Natural killer cell treated with Interleukin-12 subunit alpha and Interleukin-12 subunit beta and Interleukin-15 and Interleukin-18, amount 100 ng/mL, for 72 hours (primary cell): ENCODE data around the gene METAP1D. TPM values are rescaled to one million over a fixed set of nuclear protein-coding genes. Genes with fewer than 3 reads are reported as not detected.
"Not testable (repeated sequence)": the region's sequence is repeated elsewhere in the genome, so short reads cannot be mapped to it uniquely, and the experiment has no call there.

Experiments used
- ATAC-seq, 2 donors: fragments of 150-1000 bp; cut with Tn5 transposase in 1 of 2; sonication (Bioruptor Pico), chemical (Tn5 transposase) in 1 of 2; 2 replicates each; pipeline ENCODE4 v1.10.0; 2021
- DNase-seq: peaks from one replicate; pipeline ENCODE4 v3.0.0; 2022; ENCODE audit warnings: low spot score
- H3K27ac Mint-ChIP-seq, 2 donors: 1 replicate in 1 of 2; 2 replicates in 1 of 2; pipeline ENCODE4 v1.8.0; 2022; ENCODE audit warnings: mixed read lengths in 2 of 2, mild to moderate bottlenecking in 1 of 2, moderate library complexity in 1 of 2
- H3K27me3 Mint-ChIP-seq, 2 donors: 1 replicate in 1 of 2; 2 replicates in 1 of 2; pipeline ENCODE4 v1.8.0; 2022; ENCODE audit warnings: mixed read lengths in 2 of 2
- H3K36me3 Mint-ChIP-seq: one replicate; pipeline ENCODE4 v1.8.0; 2022; ENCODE audit warnings: mixed read lengths
- H3K4me1 Mint-ChIP-seq, 2 donors: 1 replicate in 1 of 2; 2 replicates in 1 of 2; pipeline ENCODE4 v1.8.0; 2022; ENCODE audit warnings: low read depth in 2 of 2, mixed read lengths in 2 of 2, mild to moderate bottlenecking in 1 of 2
- H3K4me3 Mint-ChIP-seq: one replicate; pipeline ENCODE4 v1.8.0; 2022; ENCODE audit warnings: mixed read lengths
- H3K9me3 Mint-ChIP-seq: 2 replicates; pipeline ENCODE4 v1.8.0; 2022; ENCODE audit warnings: mixed read lengths
- total RNA-seq, 2 donors: library from RNA; stranded (reverse); gene quantifications; one replicate each; pipeline ENCODE4 v1.2.3, GENCODE V29; 2022

The METAP1D gene
- total RNA-seq, 2 donors from 2014 or later, result 2.8 to 6.6 TPM

- Mint-ChIP-seq H3K27me3 (no peaks in the 10 kb centered on the region), H3K9me3 (no peaks in the 10 kb centered on the region), H3K36me3 (no peaks in the 10 kb centered on the region), H3K27ac (no peak overlapping the region), H3K4me3 (no peak overlapping the region), H3K4me1 (no peaks in the 10 kb centered on the region)
- DNase-seq (no peak), ATAC-seq (no peak)
These were observed 48.1 kb downstream of the METAP1D start for GRCh38 chr2:172047566-172048507.

GRCh38 chr2:172048508-172049503 is 49.1 kb downstream of the METAP1D start:
- Mint-ChIP-seq H3K4me1 (no peaks in the 10 kb centered on the region), H3K4me3 (no peak overlapping the region), H3K36me3 (no peaks in the 10 kb centered on the region), H3K27me3 (no peaks in the 10 kb centered on the region), H3K9me3 (no peaks in the 10 kb centered on the region), H3K27ac (no peak overlapping the region)
- ATAC-seq (no peak), DNase-seq (no peak)

GRCh38 chr2:172049567-172050120 is 49.9 kb downstream of the METAP1D start:
- H3K27me3 Mint-ChIP-seq, result no peaks in the 10 kb centered on the region
- no peaks in the 10 kb centered on the region for H3K9me3 Mint-ChIP-seq
- no peak overlapping the region for H3K27ac Mint-ChIP-seq
- no peaks in the 10 kb centered on the region for H3K36me3 Mint-ChIP-seq
- H3K4me1 Mint-ChIP-seq, result no peaks in the 10 kb centered on the region
- no peak overlapping the region for H3K4me3 Mint-ChIP-seq
- DNase-seq, result no peak
- no peak for ATAC-seq

GRCh38 chr2:172050479-172051125 is 50.8 kb downstream of the METAP1D start:
- no peaks in the 10 kb centered on the region for H3K9me3 Mint-ChIP-seq
- ATAC-seq, result no peak

GRCh38 chr2:172052000-172052983 is 52.5 kb downstream of the METAP1D start:
- no peak overlapping the region for H3K4me3 Mint-ChIP-seq
- H3K4me1 Mint-ChIP-seq, result no peaks in the 10 kb centered on the region
- peaks cover 0 to 2% of the 10 kb centered on the region in 2 donors for H3K27me3 Mint-ChIP-seq
- H3K36me3 Mint-ChIP-seq, result no peaks in the 10 kb centered on the region
- H3K27ac Mint-ChIP-seq, result no peak overlapping the region
- DNase-seq (no peak), ATAC-seq (no peak)
- H3K9me3 Mint-ChIP-seq, result no peaks in the 10 kb centered on the region

More at GRCh38 chr2:172050479-172051125, 50.8 kb downstream of the METAP1D start:
- no peak for DNase-seq
- H3K36me3 Mint-ChIP-seq, result no peaks in the 10 kb centered on the region
- no peak overlapping the region for H3K27ac Mint-ChIP-seq
- H3K4me3 Mint-ChIP-seq, result no peak overlapping the region
- no peaks in the 10 kb centered on the region for H3K4me1 Mint-ChIP-seq
- H3K27me3 Mint-ChIP-seq, result no peaks in the 10 kb centered on the region

- H3K27ac Mint-ChIP-seq, result no peak overlapping the region
- H3K4me3 Mint-ChIP-seq, result no peak overlapping the region
- DNase-seq (no peak), ATAC-seq (no peak)
- no peaks in the 10 kb centered on the region for H3K4me1 Mint-ChIP-seq
- H3K27me3 Mint-ChIP-seq, result peaks cover 0 to 2% of the 10 kb centered on the region in 2 donors
- no peaks in the 10 kb centered on the region for H3K9me3 Mint-ChIP-seq
- no peaks in the 10 kb centered on the region for H3K36me3 Mint-ChIP-seq
These were observed 53.7 kb downstream of the METAP1D start for GRCh38 chr2:172053486-172053885.

- no peak overlapping the region for H3K4me3 Mint-ChIP-seq
- ATAC-seq (no peak), DNase-seq (no peak)
- H3K27ac Mint-ChIP-seq, result no peak overlapping the region
- no peaks in the 10 kb centered on the region for H3K4me1 Mint-ChIP-seq
- H3K36me3 Mint-ChIP-seq, result no peaks in the 10 kb centered on the region
- H3K9me3 Mint-ChIP-seq, result no peaks in the 10 kb centered on the region
- peaks cover 2 to 6% of the 10 kb centered on the region in 2 donors for H3K27me3 Mint-ChIP-seq
These were observed 56.5 kb downstream of the METAP1D start for GRCh38 chr2:172056293-172056692.

- H3K36me3 Mint-ChIP-seq, result no peaks in the 10 kb centered on the region
- no peaks in the 10 kb centered on the region for H3K4me1 Mint-ChIP-seq
- peak overlapping the region in 1 of 2 donors; percentile 35 for H3K27ac Mint-ChIP-seq
- ATAC-seq (no peak), DNase-seq (no peak)
- H3K4me3 Mint-ChIP-seq, result no peak overlapping the region
- no peaks in the 10 kb centered on the region for H3K9me3 Mint-ChIP-seq
- H3K27me3 Mint-ChIP-seq, result peaks cover 6 to 7% of the 10 kb centered on the region in 2 donors
These were observed 58.9 kb downstream of the METAP1D start for GRCh38 chr2:172058660-172059059.

- not testable (repeated sequence) for H3K27me3 Mint-ChIP-seq, H3K4me1 Mint-ChIP-seq, H3K27ac Mint-ChIP-seq, H3K9me3 Mint-ChIP-seq, H3K36me3 Mint-ChIP-seq, ATAC-seq, DNase-seq, H3K4me3 Mint-ChIP-seq
These were observed 60.4 kb downstream of the METAP1D start for GRCh38 chr2:172060118-172060517.

- H3K27ac Mint-ChIP-seq, result no peak overlapping the region
- DNase-seq (no peak), ATAC-seq (peak in 1 of 2 donors; percentile 33)
- no peaks in the 10 kb centered on the region for H3K36me3 Mint-ChIP-seq
- no peak overlapping the region for H3K4me3 Mint-ChIP-seq
- H3K4me1 Mint-ChIP-seq, result no peaks in the 10 kb centered on the region
- no peaks in the 10 kb centered on the region for H3K9me3 Mint-ChIP-seq
- H3K27me3 Mint-ChIP-seq, result peaks cover 6% of the 10 kb centered on the region in 2 donors
These were observed 62.8 kb downstream of the METAP1D start for GRCh38 chr2:172062402-172063004.

GRCh38 chr2:172063446-172063845 is 63.7 kb downstream of the METAP1D start:
- Mint-ChIP-seq H3K27ac (no peak overlapping the region), H3K4me1 (no peaks in the 10 kb centered on the region), H3K4me3 (no peak overlapping the region), H3K36me3 (no peaks in the 10 kb centered on the region), H3K9me3 (no peaks in the 10 kb centered on the region), H3K27me3 (peaks cover 6% of the 10 kb centered on the region in 2 donors)
- no peak for DNase-seq
- ATAC-seq, result no peak

- Mint-ChIP-seq H3K4me3 (no peak overlapping the region), H3K4me1 (no peaks in the 10 kb centered on the region), H3K36me3 (no peaks in the 10 kb centered on the region), H3K27me3 (peaks cover 9 to 12% of the 10 kb centered on the region in 2 donors), H3K9me3 (no peaks in the 10 kb centered on the region), H3K27ac (no peak overlapping the region)
- ATAC-seq, result no peak
- no peak for DNase-seq
These were observed 65.4 kb downstream of the METAP1D start for GRCh38 chr2:172065111-172065510.
